GM12865 (cell line): ENCODE measurements around the gene TMEM121.
"Not testable (repeated sequence)": the region's sequence is repeated elsewhere in the genome, so short reads cannot be mapped to it uniquely, and the experiment has no call there.

Experiments used
- DNase-seq: peaks from one replicate; pipeline ENCODE4 v3.0.0; 2010; ENCODE audit warnings: low read depth
- H3K4me3 ChIP-seq: 2 replicates; pipeline ENCODE4 v1.5.1; 2011; ENCODE audit warnings: mild to moderate bottlenecking, low read depth, low read length, control low read depth
- TF ChIP-seq, protein P1 (sequence below): IDR thresholded peaks from 2 replicates; pipeline ENCODE4 v1.5.1; 2011; ENCODE audit warnings: low read length, control low read depth, low read depth, inconsistent platforms; ENCODE audit not compliant: insufficient read depth; ENCODE audit errors: missing control alignments

Gene TMEM121

DNA sequence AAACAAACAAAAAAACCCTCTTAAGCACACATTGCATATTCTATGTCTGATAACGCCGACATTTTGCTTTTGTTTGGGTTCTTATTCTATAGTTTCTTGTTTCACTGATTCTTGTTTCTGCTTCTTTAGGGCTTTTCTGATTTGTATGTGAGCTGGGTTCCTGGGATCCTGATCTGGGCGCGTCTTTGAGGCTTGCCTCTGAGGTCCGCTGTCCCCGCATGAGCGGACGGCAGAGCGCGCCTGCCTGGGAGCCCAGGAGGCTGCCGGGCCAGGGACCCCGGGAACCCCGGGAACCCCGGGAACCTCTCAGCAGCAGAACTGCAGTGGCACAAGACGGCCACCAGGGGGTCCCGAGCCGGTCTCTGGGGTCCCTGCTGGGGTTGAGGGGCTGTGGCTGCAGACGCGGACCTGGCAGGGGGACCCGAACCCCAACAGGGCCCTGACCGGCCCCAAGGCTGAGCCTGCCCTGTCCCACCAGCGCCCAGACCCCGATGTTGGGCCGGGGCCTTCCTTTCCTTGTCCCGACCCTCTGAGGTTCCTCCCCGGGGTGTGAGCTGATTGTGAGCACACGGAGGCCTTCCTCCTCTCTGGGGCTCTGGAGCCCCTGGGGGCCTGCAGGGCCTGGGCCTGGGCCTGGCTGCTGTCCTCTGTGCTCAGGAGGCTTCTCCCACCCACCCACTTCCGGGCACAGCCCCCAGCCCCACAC, 32.2 kb downstream of the TMEM121 start:
- TF ChIP-seq, protein P1, sequence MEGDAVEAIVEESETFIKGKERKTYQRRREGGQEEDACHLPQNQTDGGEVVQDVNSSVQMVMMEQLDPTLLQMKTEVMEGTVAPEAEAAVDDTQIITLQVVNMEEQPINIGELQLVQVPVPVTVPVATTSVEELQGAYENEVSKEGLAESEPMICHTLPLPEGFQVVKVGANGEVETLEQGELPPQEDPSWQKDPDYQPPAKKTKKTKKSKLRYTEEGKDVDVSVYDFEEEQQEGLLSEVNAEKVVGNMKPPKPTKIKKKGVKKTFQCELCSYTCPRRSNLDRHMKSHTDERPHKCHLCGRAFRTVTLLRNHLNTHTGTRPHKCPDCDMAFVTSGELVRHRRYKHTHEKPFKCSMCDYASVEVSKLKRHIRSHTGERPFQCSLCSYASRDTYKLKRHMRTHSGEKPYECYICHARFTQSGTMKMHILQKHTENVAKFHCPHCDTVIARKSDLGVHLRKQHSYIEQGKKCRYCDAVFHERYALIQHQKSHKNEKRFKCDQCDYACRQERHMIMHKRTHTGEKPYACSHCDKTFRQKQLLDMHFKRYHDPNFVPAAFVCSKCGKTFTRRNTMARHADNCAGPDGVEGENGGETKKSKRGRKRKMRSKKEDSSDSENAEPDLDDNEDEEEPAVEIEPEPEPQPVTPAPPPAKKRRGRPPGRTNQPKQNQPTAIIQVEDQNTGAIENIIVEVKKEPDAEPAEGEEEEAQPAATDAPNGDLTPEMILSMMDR: peak; percentile 23
- H3K4me3 ChIP-seq: peak overlapping the region; percentile 66
- peak; percentile 52 for DNase-seq

DNA sequence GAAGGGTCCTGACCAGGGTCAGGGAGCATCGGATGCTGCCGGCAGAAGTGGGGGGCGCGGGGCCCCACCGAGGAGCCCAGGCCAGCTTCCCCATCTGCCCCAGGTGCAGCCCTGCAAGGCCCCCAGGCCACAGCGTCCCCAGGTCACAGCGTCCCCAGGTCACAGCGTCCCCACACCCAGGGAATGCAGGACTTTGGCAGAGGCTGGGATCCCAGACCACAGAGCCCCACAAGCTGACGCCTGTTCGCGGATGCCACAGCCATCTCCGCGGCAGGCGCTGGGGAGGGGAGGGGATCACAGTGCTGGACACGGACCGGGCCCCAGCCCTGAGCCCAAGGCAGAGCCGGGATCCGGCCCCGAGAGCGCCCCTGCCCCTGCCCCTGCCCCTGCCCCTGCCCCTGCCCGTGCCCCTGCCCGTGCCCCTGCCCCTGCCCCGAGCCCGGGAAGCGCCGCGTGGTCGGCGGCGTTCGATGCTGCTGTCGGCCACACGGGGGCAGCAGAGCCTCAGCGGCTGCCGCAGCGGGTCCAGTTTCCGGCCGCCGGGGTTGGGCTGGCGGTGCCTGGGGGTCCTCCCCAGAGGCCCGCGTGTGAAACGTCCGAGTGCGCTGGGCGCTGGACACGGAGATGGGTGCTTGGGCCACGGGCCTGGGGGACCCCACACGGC, 33.1 kb downstream of the TMEM121 start:
- DNase-seq: peak; percentile 50
- peak overlapping the region; percentile 66 for H3K4me3 ChIP-seq

DNA sequence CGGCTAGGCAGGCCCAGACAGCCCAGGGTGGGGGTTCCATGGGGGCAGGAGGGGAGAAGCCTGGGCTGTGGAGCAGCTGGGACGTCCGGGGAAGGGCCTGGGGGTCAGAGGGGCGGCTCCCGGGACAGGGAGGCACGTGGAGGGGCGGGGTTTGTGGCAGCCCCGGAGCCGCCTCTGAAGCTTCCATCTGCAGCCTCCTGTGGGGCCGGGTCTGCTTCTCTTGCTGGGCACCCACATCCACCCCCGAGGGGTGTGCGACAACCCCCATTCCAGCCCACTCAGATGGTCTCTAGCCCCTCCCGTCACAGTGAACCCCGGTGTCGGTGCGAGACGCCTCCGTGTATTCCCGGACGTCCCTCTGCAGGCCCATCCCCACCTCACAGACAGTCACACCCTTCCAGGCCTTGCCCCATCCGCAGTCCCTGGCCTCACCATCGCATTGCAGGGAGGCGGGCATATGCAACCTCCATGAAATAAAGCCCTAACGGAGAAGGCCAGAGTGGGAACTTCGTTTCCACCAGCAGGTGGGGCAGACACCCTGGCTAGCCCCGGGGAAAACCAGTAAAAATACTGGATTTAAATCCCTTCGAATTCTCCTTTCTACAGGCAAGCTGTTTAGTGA, 33.8 kb downstream of the TMEM121 start:
- not testable (repeated sequence) for DNase-seq, H3K4me3 ChIP-seq

DNA sequence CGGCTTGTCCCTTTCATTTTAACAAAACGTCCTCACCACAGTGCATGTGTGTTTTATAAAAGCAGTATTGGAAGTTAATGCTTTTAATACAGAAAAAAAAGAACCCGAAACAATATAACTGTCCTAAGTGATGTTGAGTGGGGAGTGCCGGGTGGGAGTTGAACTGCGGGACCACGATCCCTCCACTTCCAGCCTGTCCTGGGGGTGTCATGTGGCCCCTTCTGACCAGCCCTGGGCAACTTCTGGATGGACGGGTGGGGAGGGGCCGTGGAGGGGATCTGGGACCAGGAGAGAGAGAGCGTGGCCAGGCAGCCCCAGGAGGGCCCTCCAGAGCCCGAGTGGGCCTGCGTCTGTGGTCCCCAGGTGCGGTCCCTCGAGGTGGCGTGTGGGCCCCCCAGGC, 35.0 kb downstream of the TMEM121 start:
- H3K4me3 ChIP-seq: peak overlapping the region; percentile 60
- peak; percentile 52 for DNase-seq

DNA sequence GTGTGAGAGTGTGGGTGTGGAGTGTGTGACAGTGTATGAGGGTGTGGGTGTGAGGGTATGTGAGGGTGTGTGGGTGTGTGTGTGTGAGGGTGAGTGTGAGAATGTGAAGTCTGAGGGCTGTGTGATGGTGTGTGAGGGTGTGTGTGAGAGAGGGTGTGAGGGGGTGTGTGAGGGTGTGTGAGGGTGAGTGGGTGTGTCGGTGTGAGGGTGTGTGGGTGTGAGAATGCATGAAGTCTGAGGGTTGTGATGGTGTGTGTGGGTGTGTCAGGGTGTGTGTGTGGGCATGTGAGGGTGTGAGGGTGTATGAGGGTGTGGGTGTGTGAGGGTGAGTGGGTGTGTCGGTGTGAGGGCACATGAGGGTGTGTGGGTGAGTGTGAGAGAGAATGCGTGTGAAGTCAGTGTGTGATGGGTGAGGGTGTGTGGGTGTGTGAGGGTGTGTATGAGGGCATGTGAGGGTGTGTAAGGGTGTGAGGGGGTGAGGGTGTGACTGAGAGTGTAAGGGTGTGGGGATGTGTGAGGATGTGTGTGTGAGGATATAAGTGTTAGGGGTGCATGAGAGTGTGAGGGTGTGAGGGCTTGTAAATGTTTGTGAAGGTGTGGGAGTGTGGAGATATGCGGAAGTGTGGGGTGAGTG, 36.4 kb downstream of the TMEM121 start:
- H3K4me3 ChIP-seq: peak overlapping the region; percentile 53
- no peak for DNase-seq
- TF ChIP-seq, protein P1: no peak

DNA sequence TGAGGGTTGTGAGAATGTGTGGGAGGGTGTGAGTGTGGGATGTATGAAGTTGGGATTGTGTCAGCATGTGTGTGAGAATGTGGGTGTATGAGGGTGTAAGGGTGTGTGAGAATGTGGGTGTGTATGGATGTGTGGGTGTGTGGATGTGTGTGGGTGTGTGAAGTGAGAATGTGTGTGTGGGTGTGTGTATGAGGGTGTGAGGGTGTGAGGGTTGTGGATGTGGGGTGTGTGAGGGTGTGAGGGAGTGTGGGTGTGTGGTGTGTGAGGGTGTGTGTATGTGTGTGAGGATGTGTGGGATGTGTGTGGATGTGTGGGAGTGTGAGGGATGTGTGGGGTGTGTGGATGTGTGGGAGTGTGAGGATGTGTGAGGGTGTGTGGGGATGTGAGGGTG, 37.0 kb downstream of the TMEM121 start:
- H3K4me3 ChIP-seq: peak overlapping the region; percentile 53
- TF ChIP-seq, protein P1: no peak
- no peak for DNase-seq

DNA sequence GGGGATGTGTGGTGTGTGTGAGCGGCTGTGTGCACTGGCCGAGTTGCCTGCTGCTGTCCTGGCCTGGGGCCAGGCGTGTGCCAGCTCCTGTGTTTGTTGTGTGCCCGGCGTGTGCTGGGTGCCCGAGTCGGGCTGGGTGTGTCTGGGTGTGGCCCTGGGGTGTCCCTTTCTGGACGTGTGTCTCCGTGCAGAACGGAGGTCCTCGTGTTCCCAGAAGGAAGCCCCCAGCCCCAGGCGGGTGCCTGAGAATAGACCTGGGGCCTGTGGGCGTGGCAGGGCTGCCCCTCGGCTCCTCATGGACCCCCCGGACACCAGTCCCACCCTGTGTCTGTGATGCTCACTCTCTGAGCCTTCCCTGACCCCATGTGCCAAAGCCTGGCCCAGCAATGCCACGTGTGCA, 38.2 kb downstream of the TMEM121 start:
- H3K4me3 ChIP-seq, DNase-seq: not testable (repeated sequence)

DNA sequence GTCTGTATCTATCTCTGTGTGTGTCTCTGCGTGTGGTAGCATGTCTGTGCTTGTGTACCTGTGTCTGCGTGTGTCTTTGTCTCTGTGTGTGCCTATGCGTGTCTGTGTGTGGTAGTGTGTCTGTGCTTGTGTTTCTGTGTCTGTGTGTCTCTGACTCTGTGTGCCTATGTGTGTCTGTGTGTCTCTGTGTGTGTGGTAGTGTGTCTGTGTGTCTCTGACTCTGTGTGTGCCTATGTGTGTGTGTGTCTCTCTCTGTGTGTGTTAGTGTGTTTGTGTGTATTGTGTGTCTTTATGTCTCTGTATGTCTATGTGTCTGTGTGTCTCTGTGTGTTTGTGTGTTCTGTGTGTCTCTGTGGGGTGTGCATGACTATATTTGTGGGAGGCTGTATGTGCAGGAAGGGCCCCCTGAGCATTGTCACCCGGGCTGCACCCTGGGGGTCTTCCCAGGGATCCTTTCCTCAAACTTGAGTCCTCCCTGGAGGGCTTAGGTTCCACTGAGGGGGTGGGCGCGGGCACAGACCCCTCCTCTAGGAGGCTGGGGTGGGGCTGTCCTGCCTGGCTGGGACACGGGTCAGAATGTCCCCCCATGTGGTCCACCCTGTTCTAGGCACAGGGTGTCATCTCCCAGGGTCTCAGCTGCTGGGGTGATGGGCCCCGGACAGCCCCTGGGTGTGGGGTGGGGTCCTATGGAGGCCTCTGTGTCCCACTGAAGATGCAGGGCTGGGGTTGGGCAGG, 39.0 kb downstream of the TMEM121 start:
- DNase-seq: not testable (repeated sequence)
- peak overlapping the region; percentile 38 for H3K4me3 ChIP-seq

DNA sequence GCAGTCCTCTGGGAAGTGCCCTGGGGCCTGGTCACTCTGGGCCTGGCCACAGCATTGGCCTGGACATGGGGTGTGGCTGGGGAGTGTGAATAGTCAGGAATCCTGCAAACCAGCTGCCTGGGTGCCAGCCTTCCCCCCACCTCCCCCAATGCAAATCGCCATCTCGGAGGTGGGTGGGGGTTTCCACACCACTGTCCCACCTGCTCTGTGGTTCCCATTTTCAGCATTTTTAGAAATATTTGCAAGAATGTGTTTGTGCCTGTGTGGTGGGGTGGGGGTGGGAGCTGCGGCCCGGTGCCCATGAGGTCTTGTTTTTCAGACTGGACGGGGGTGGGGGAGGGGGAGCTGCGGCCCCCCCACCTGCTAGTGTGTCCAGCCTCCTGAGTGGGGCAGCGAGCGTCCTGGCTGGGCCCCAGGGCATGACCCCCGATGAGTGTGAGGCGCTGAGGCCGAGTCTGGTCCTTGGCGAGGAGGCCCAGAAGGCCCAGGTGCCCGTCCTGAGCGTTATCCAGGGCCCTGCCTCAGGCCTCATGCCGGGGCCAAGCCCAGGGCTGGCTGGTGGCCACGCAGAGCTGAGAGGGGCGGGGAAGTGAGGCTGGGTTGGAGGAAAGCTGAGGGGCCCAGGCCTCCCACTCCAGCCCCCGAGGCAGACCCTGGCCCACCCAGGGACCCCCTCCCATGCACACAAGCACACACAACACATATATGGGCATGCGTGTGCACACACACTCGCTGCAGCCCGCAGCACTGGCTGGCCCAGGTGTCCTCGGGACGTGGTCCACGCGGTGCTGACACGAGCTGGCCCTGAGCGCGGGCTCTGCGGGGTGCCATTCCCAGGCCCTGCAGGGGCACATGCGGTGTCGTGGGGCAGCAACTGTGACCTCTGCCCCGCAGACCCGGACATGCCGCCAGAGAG, 40.1 kb downstream of the TMEM121 start:
- not testable (repeated sequence) for DNase-seq
- H3K4me3 ChIP-seq: peak overlapping the region; percentile 22; the same call in 1 of the 2 replicates

DNA sequence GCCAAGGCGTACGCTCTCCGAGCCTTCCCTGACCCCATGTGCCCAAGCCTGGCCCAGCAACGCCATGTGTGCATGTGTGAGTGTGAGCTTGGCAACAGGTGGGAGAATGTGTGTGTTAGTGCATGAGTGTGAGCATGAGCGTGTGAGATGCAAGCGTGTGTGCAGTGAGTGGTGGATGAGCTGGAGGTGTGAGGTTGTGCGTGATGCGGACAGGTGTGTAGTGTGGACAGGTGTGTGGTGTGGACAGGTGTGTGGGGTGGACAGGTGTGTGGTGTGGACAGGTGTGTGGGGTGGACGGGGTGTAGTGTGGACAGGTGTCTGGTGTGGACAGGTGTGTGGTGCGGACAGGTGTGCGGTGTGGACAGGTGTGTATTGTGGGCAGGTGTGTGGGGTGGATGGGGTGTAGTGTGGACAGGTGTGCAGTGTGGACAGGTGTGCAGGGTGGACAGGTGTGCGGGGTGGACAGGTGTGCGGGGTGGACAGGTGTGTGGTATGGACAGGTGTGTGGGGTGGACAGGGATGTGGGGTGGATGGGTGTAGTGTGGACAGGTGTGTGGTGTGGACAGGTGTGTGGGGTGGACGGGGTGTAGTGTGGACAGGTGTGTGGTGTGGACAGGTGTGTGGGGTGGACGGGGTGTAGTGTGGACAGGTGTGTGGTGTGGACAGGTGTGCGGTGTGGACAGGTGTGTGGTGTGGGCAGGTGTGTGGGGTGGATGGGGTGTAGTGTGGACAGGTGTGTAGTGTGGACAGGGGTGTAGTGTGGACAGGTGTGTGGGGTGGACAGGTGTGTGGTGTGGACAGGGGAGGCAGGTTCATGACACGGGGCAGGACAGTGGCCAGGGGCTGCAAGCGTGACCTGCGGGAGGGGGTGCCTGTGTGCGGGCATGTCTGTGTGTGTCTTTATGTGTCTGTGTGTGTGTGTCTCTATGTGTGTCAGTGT, 41.1 kb downstream of the TMEM121 start:
- H3K4me3 ChIP-seq: peak overlapping the region; percentile 22; the same call in 1 of the 2 replicates
- DNase-seq: not testable (repeated sequence)

DNA sequence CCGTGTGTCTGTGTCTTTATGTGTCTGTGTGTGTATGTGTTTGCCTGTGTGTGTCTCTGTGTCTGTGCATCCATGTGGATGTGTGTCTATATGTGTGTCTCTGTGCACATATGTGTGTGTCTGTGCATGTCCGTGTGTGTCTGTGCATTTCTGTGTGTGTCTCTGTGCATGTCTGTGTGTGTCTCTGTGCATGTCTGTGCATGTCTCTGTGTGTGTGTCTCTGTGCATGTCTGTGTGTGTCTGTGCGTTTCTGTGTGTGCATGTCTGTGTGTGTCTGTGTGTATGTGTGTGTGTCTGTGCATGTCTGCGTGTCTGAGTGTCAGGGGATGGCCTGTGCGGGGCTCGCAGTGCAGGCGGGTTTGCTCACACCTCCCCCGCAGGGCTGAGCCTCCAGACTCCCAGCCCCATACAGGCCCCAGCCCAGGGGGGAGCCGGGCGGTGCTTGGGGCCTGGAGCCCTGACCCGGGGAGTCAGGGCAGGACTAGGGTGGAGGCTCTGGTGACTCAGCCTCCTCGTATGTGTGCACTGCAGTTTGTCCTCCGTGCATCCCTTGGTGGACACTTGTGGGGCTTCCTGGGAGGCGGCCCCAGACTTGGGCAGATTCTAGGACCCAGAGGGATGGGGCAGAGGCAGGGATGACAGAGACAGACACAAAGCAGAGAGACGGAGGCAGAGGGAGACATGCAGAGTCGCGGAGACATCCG, 41.9 kb downstream of the TMEM121 start:
- peak; percentile 62 for DNase-seq
- H3K4me3 ChIP-seq: not testable (repeated sequence)
